Stomach (tissue), 4 donors: ENCODE results near the gene RPS15.

ENCODE experiments used
- EP300 ChIP-seq: sonication (generic); formaldehyde crosslinking; IDR thresholded peaks from one replicate; pipeline ENCODE4 v1.6.1; 2017; ENCODE audit warnings: antibody characterized with exemption
- TF ChIP-seq, protein P1 (sequence below), 7 experiments: fragments of 450-650 bp in 4 of 7; fragments of 200-600 bp in 3 of 7; sonication (generic) in 3 of 7; IDR thresholded peaks; one replicate each; pipeline ENCODE4 v1.5.1; 2016 to 2019; ENCODE audit warnings: antibody characterized with exemption in 7 of 7, control low read depth in 2 of 7, mild to moderate bottlenecking in 1 of 7

DNA sequence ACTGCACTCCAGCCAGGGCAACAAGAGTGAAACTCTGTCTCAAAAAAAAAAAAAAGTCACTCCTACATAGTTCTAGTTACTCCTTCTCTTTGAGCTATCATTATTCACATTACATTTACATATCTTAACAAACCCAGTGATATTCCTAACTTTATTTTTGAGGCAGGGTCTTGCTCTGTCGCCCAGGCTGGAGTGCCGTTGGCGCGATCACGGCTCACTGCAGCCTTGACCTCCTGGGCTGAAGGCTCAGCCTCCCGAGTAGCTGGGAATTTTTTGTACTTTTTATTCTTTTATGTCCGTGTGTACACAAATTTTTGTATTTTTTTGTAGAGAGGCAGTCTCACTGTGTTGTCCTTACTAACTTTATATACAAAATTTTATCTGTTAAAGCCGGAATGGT, 587 bp upstream of the RPS15 start:
- TF ChIP-seq, protein P1, sequence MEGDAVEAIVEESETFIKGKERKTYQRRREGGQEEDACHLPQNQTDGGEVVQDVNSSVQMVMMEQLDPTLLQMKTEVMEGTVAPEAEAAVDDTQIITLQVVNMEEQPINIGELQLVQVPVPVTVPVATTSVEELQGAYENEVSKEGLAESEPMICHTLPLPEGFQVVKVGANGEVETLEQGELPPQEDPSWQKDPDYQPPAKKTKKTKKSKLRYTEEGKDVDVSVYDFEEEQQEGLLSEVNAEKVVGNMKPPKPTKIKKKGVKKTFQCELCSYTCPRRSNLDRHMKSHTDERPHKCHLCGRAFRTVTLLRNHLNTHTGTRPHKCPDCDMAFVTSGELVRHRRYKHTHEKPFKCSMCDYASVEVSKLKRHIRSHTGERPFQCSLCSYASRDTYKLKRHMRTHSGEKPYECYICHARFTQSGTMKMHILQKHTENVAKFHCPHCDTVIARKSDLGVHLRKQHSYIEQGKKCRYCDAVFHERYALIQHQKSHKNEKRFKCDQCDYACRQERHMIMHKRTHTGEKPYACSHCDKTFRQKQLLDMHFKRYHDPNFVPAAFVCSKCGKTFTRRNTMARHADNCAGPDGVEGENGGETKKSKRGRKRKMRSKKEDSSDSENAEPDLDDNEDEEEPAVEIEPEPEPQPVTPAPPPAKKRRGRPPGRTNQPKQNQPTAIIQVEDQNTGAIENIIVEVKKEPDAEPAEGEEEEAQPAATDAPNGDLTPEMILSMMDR (IDR thresholded peaks at IDR 0.05), result no peak
- TF ChIP-seq EP300, result no peak
